CD4-positive, alpha-beta T cell treated with Interleukin-10 for 1 hour (primary cell): ENCODE data around the gene TMEM219.
"Not testable (repeated sequence)": the region's sequence is repeated elsewhere in the genome, so short reads cannot be mapped to it uniquely, and the experiment has no call there.

Experiments
- DNase-seq: peaks from one replicate; pipeline ENCODE4 v3.0.0-alpha.2; 2020

The TMEM219 gene, protein sequence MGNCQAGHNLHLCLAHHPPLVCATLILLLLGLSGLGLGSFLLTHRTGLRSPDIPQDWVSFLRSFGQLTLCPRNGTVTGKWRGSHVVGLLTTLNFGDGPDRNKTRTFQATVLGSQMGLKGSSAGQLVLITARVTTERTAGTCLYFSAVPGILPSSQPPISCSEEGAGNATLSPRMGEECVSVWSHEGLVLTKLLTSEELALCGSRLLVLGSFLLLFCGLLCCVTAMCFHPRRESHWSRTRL

DNA sequence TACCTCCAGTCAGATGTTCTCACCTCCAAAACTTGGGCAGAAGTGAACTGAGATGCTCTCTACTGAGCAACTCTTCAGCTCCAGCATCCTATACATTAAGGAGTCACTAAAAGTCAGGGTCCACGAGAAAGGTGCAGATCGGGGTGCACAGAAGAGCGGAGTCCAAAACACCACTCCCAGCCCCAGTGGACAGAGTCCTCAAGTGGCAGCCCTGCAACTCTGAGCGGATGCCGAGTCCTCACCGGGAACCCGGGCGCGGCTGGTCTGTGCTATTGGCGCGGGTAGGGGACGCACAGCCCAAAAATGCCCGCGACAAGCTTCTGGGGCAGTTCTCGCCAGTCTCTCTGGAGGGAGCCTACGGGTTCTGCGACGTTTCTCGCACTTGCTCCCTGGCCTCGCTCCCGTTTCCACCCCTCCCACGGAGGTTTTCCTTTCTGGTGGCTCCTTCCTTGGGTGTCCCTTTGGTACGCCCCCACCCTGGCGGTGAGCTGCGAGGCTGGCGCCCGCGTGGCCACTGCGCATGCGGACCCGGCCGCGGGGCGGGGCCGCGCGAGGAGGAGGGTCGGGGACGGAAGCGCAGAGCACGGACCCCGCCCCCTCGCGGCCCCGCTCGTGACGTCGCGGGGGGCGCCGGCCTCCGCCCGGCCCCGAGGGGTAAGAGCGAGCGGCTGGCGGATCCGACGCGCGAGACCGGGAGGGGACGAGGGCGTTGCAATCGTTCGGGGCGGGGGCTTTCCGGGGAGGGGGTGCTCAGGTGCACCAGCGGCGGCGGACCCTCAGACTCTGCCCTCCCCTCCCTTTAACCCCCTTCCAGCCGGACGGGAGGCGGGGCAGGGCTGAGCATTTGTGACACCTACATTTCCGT is at the start of gene TMEM219:
TSS of gene TMEM219 (plus strand) at position 601 of the 865 bp plus-strand sequence. CDS start 1,065 bp downstream, outside the sequence.
- DNase-seq: peak; percentile 96

DNA sequence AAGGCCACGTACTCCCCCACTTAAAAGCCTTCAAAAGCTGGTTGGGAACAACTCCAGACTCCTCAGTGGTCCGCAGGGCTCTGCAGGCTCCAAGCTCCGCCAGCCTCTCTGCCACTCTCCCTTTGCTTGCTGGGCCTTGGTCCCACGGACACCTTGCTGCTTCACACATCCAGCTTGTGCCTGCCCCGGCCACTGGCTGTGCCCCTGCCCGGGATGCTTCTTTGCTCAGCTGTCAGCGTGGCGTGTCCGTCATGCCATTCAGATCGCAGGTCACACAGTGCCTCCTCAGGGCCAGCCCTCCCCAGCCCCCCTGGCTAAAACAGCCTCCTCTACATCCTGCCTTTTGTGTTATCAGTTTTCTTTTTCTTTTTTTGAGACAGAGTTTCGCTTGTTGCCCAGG is 49.8 kb upstream of the TMEM219 start:
- no peak for DNase-seq

DNA sequence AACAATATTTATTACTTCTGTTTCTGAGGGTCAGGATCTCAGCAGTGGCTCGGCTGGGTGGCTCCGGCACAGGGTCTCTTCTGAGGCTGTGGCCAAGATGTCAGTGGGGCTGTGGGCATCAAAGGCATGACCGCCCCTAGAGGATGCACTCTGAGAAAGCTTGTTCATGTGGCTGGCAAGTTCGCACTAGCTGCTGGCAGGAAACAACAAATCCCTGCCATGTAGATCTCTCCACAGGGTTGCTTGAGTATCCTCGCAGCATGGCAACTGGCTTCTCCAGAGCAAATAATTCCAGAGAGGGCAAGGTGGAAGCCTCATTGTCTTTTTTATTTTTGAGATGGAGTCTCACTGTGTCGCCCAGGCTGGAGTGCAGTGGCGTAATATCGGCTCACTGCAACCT is 48.4 kb upstream of the TMEM219 start:
- no peak for DNase-seq

DNA sequence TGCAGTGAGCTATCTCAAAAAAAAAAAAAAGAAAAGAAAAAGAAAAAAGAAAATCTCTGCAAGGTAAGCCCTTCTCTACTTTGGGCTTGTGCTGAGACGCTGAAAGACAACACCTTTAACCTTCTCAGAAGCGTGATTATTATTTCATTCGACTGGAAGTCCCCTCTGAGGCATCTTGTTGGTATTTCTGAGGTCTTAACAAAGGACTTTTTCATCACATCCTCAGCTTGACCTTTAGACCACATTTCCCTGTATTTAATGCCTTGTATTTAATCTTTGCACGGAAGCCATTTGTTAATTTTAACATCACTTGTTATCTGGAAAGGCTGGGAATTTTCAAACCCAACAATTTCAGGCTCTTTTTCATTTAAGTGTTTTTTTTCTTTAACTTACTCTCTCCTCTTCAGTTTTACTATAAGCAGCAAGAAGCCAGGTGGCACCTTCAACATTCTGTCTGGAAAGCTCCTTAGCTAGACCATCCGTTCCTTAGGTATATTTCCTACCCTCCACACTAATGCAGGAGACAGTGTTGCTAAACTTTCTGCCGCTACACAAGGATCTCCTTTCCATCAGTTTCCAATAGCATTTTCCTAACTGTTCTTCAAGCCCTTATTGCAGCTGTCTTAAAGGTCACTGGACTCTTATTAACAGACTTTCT is 46.2 kb upstream of the TMEM219 start:
- DNase-seq: no peak

DNA sequence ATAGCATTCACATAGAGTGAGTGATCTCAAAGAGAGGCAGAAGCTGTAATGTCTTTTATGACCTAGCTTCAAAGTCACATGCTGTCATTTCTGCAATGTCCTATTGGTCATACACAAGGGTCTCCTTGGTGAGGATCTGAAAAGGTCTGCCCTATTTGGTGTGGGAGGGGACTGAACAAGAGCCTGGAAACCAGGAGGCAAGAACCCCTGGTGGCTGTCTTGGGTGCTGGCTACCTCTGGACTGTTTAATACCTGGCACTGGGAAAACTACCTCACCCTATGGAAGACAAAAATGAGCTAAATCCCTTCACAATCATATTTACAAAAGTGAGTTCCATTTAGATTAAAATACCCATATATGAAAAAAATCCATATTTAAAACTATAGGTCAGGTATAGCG is 44.9 kb upstream of the TMEM219 start:
- DNase-seq: no peak

DNA sequence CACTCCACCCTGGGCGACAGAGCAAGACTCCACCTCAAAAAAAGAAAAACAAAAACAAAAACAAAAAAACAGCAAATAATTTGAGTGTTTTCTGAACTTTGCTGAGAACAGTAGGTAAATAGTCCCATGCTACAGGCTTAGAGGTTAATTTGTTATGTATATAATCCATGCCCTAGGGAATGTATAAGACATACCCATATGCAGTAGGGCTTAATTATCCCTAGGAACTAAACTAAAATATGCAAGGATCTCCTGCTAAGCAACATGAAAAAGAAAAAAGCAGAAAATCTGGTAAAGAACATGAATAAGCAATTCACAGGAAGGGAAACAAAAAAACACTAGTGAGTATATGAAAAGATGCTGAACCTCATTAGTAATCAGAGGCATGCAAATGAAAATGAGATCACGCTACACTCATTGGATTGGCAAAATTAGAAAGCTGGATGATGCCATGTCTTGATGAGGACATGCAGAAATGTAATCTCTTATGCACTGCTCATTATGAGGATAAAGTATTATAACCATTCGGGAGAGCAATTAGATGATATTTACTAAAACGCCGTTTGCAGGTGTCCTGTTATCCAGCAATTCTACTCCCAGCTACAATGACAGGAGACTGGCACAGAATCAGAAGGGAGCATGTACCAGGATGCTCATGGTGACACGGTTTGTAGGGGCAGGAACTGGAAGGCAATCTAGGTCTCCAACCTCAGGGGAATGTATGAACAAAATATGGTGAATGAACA is 41.4 kb upstream of the TMEM219 start:
- DNase-seq: no peak

DNA sequence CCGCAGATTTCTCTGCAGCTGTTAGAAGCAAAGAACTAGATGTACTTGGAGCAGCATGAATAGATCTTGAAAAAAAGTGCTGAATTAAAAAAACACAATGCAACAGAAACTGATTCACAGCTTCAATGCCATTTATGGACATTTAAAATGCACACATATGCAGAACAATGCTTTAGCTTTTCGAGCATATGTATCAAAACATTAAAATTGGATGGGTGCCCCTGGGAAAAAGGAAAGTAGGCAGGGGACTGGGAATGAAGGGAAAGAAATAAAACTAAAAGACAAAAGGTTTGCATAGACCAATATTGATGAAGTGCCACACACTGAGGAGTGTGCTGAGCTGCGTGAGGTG is 40.9 kb upstream of the TMEM219 start:
- no peak for DNase-seq

DNA sequence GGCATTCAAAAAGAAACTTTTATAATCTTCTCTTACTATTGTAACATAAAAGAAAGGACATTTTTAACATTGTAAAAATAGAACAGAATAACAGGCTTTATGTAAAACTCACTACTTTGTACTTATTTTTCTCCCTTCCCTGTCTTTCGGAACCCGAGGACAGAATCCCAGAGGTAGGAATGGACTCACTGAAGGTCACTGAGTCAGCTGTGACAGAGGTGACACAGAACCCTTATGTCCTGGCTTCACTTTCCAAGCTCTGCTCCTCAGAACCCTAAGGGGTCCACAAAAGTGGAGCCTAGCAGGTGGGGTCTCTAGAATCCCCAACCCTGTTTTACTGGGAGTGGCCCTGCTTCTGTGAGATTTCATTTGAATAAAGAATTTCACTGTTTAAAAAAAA is 39.6 kb upstream of the TMEM219 start:
- DNase-seq: no peak

DNA sequence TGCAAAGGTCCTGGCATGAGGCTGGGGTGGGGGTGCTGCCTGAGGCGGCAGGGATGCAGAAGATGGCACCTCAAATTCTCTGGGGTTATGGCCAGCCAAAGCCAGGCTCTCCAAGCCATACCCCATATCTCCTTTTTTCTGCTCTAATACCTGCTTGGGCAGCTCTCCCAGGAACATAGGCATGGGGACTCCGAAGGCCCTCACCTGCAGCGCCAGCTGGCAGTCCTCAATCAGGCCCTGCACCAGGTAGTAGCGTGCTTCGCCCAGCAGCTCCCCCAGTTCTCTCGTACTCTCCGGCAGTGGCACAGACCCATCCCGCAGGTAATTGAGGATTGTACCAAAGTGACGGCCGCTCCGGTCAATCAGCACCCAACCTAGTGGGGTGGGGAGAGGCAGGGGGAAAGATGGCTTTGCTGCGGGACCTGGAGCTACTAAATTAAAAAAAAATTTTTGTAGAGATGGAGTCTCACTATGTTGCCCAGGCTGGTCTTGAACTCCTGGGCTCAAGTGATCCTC is 38.8 kb upstream of the TMEM219 start:
- no peak for DNase-seq

DNA sequence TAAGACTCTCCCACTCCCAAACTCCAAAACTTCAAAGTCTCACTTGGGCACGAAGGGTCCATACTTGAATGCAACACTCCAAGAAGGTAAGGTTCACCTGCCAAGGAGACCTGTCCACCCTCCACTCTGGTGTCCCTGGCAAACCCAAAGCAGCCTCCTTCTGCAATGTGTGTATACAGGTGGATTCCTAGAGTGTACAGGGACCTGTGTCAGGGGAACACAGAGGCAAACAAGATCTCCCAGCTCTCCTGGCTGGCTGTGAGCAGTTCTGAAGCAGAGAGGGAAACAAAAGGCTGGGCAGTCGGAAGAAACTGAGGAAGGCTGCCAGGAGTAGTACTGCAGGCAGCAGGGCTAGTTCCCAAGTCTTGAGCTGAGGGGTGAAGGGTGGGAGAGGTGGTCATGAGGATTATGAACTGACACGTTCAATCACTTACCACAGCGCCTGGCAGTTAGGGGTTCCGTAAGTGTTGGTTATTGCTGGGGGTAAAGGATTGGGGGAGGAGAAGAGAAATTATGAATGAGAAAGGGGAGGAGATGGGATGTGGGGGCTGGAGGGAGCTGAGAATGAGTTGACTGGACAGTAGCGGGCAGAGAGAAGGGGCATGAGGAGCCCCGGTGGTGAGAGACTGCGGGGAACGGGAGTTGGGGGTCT is 36.6 kb upstream of the TMEM219 start:
- DNase-seq: no peak

DNA sequence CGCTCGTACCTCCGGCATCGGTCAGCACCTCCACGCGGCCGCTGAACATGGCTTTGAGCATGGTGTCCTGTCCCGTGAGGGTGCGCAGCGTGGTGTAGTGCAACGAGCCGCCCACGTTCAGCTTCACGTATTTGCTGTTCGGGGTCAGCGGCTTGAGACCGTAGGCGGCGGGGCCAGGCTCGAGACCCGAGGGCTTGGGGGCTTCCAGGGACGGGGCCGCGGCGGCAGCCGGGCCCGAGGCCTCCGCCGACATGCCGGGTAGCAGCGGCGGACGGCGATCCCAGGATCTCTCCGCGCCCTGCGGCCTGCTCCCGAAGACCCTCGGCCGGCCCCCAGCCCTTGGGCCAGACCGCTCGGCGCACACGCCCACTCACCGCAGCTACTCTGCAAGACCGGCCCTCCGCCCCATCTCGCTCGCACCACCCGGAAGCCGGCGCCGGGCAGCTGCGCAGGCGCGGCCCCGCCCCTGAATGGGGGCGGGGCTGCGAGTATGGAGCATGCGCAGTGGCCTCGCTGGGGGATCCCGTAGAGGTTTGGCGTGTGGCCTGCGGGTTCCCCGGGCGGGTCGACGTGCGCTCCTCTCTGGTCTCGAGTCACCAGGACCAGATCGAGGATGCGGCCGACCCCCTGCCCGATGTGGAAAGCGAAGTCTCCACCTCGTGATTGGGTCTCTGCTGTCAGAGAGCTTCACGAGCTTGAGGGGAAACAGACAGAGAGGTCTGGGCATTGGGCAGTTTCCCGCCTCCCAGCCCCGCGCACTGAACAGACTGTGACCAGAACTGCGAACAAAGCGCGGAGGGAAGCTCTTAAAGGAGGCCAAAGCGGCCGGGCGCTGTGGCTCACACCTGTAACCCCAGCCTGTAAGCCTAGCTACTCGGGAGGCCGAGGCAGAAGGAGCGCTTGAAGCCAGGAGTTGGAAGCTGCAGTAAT is 35.8 kb upstream of the TMEM219 start, which contains the start of gene KCTD13:
TSS of gene KCTD13 (minus strand) at position 446 of the 930 bp plus-strand sequence. CDS start at position 253, 193 bp downstream.
- DNase-seq: peak; percentile 94

DNA sequence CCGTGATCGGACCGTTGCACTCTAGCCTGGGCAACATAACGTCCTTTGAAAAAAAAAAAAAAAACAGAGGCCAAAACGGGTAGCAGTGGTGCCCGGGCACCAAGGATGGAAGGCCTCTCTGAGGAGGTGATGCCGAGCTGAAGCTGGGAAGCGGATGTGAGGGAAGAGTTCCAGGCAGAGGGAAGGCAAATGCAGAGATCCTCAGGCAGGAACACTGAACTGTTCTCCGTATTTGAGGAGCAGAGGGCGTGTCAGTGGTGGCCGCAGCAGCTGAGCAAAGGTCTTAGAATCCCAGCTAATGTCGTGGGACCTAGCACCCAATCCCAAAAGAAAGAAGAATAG is 35.2 kb upstream of the TMEM219 start:
- DNase-seq: no peak

DNA sequence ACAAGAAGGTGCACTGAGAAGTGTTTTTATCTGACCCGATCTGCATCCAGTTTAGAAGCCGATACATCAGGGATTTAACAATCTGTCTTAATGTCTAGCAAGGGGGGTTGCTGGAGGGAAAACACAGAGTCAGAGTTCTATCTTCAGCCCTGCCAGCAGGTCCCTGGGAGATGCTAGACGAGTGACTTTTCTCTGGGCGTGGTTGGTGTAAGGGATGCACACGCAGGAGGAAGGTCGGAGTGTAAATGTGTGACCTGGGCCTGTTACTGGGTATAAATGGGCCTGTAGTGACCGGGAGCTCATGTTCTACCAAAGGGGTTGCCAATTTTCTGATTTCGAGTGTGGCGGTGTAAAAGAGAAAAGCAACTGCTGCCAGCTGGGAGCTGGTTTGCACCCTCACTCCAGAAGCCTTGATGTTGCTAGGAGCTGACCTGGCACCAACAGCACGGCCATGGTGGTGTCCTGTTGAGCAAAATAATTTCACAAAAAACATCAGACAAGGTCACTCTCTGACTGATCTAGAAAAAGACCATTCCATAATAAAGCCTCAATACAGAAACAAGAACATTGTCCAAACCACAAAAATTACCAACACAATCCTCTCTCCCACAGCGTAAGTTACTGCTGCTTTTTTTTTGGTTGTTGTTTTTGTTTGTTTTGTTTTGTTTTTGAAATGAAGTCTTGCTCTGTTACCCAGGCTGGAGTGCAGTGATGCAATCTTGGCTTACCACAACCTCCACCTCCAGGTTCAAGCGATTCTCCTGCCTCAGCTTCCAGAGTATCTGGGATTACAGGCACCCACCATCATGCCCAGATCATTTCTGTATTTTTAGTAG is 34.6 kb upstream of the TMEM219 start:
- no peak for DNase-seq

DNA sequence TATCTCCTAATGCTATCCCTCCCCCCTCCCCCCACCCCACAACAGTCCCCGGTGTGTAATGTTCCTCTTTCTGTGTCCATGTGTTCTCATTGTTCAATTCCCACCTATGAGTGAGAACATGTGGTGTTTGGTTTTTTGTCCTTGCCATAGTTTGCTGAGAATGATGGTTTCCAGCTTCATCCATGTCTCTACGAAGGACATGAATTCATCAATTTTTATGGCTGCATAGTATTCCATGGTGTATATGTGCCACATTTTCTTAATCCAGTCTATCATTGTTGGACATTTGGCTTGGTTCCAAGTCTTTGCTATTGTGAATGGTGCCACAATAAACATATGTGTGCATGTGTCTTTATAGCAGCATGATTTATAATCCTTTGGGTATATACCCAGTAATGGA is 30.1 kb upstream of the TMEM219 start:
- not testable (repeated sequence) for DNase-seq

DNA sequence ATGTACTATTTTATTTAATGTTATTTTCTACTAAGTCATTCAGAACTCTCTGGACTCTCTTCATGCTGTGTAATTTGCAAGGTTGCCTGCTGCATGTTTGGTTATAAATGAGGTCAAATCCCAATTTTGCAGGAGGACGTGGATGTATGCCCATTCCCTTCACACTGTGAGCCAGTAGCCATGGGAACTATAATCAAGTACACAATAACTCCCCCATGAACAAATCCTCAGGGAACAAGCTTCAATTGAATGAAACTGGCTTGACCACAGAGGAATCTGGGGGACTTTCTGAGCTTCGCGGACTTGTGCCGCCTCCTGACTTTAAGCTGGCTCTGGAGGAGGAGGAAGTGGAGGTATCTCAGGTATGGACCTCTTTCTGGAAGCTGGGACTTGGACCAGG is 21.2 kb upstream of the TMEM219 start:
- no peak for DNase-seq

DNA sequence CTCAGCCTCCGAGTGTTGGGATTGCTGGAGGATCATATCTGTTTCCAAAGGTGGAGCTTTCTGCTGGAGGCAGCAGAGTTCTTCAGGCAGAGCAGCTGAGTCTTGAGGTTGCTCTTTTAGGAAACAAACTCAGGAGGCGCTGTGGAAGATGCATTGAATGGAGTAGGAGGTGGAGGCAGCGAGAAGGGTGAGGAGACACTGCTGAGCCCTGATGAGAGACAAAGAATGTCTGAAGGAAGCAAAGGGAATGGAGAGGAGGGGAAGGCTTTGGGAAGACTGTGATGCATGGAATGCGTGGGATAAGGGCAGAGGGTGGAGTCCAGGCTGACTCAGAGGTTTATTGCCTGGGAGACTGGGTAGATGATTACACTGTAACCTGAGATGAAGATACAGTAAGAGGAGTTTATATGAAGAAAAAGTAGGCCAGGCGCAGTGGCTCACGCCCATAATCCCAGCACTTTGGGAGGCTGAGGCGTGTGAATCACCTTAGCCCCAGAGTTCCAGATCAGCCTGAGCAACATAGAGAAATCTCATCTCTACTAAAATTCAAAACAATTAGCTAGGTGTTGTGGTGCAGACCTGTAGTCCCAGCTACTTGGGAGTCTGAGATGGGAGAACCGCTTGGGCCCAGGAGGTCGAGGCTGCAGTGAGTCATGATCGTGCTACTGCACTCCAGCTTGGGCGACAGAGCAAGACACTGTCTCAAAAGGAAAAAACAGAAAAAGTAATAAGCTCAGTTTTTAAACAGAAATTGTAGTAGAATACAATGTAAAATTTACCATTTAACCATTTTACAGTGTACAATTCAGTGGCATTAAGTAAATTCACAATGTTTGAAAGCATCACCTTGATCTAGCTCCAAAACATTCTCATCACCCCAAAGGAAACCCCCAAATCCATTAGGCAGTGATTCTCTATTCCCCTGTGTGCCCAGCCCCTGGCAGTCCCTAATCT is 17.8 kb upstream of the TMEM219 start:
- no peak for DNase-seq

DNA sequence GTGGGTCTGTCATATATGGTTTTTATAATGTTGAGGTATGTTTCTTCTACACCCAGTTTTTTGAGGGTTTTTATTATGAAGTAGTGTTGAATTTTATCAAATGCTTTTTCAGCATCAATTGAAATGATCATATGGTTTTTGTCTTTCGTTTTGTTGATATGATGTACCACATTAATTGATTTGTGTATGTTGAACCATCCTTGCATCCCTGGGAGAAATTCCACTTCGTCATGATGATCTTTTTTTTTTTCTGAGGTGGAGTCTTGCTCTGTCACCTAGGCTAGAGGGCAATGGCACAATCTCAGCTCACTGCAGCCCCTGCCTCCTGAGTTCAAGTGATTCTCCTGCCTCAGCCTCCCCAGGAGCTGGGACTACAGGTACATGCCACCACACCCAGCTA is 14.0 kb upstream of the TMEM219 start:
- no peak for DNase-seq

DNA sequence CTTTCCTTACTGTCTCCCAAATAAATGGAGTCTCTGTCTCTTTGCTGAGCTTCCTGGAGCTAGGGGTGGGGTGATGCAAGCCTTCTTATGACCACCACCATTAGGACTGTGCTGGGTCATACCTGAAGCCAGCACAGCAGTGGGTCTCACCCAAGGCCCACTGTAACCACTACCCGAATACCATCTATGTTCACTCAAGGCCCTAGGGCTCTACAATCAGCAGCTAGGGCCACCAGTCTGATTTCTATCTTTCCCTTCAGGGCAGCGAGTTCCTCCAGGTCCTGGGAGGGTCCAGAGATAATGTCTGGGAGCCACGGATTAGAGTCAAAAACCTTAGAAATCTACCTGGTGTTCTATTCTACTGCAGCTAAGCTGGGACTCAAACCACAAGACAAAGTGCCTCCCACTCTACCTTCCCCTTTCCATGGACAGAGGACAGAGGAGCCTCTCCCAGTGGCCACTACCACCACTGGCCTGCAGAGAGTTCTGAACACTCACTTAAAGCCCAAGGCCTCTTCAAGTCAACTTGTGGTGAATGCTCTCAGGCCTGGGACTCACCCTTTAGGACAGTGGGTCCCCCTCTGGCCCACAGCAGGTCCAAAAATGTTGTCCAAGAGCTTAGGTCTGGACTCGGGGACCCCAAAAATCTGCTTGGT is 10.9 kb upstream of the TMEM219 start:
- DNase-seq: no peak
